Measurements from ENCODE around the gene STX17. TPM values are rescaled to one million over a fixed set of nuclear protein-coding genes. Genes with fewer than 3 reads are reported as not detected.

STX17 gene
- total RNA-seq, 1 donor from 2014 or later: 20.1 TPM

- DNase-seq (no peak), ATAC-seq (ENCODE audit: poor library complexity) (no peak)
- intact Hi-C loops (cut with DNase I): loop anchor here (10.0 kb wide), 1 partner anchor 71 kb away; the partner anchor contains the start of gene NR4A3
These were observed 10.9 kb upstream of the STX17 start for GRCh38 chr9:99895510-99895909.

GRCh38 chr9:99896119-99896518 is 10.3 kb upstream of the STX17 start:
- intact Hi-C loops (cut with DNase I): loop anchor here (10.0 kb wide), 1 partner anchor 71 kb away; the partner anchor contains the start of gene NR4A3
- DNase-seq (no peak), ATAC-seq (ENCODE audit: poor library complexity) (no peak)

GRCh38 chr9:99903393-99903792 is 3.1 kb upstream of the STX17 start:
- DNase-seq (no peak), ATAC-seq (ENCODE audit: poor library complexity) (no peak)
- intact Hi-C loops (cut with DNase I): no loop called here

GRCh38 chr9:99905833-99906402 is 536 bp upstream of the STX17 start:
- intact Hi-C loops (cut with DNase I): no loop called here
- ATAC-seq (ENCODE audit: poor library complexity): no peak
- no peak for DNase-seq

GRCh38 chr9:99907208-99907532 is 716 bp downstream of the STX17 start:
- ATAC-seq (ENCODE audit: poor library complexity) (no peak), DNase-seq (no peak)
- intact Hi-C loops (cut with DNase I): no loop called here

- ATAC-seq (ENCODE audit: poor library complexity) (no peak), DNase-seq (no peak)
- intact Hi-C loops (cut with DNase I): no loop called here
These were observed 5.1 kb downstream of the STX17 start for GRCh38 chr9:99911600-99911999.

GRCh38 chr9:99916650-99917049 is 10.2 kb downstream of the STX17 start:
- DNase-seq (no peak), ATAC-seq (ENCODE audit: poor library complexity) (no peak)
- intact Hi-C loops (cut with DNase I): no loop called here

- DNase-seq: no peak
- intact Hi-C loops (cut with DNase I): no loop called here
- no peak for ATAC-seq (ENCODE audit: poor library complexity)
These were observed 11.7 kb downstream of the STX17 start for GRCh38 chr9:99918134-99918533.

GRCh38 chr9:99919930-99920329 is 13.5 kb downstream of the STX17 start:
- ATAC-seq (ENCODE audit: poor library complexity): no peak
- intact Hi-C loops (cut with DNase I): no loop called here

GRCh38 chr9:99921875-99922710 is 15.6 kb downstream of the STX17 start:
- intact Hi-C loops (cut with DNase I): no loop called here
- DNase-seq: no peak
- ATAC-seq (ENCODE audit: poor library complexity): no peak

More at GRCh38 chr9:99919930-99920329, 13.5 kb downstream of the STX17 start:
- no peak for DNase-seq

GRCh38 chr9:99922711-99923030 is 16.2 kb downstream of the STX17 start:
- intact Hi-C loops (cut with DNase I): no loop called here
- ATAC-seq (ENCODE audit: poor library complexity) (no peak), DNase-seq (no peak)

- intact Hi-C loops (cut with DNase I): no loop called here
- DNase-seq (no peak), ATAC-seq (ENCODE audit: poor library complexity) (no peak)
These were observed 19.1 kb downstream of the STX17 start for GRCh38 chr9:99925541-99925940.

- intact Hi-C loops (cut with DNase I): no loop called here
- ATAC-seq (ENCODE audit: poor library complexity): no peak
- no peak for DNase-seq
These were observed 23.2 kb downstream of the STX17 start for GRCh38 chr9:99929652-99930051.

- ATAC-seq (ENCODE audit: poor library complexity) (no peak), DNase-seq (no peak)
- intact Hi-C loops (cut with DNase I): no loop called here
These were observed 24.8 kb downstream of the STX17 start for GRCh38 chr9:99931155-99931840.

- no peak for DNase-seq
These were observed 30.6 kb downstream of the STX17 start for GRCh38 chr9:99936947-99937587.

GRCh38 chr9:99947395-99947794 is 40.9 kb downstream of the STX17 start:
- no peak for DNase-seq
- intact Hi-C loops (cut with DNase I): no loop called here
- ATAC-seq (ENCODE audit: poor library complexity): no peak

More at GRCh38 chr9:99936947-99937587, 30.6 kb downstream of the STX17 start:
- ATAC-seq (ENCODE audit: poor library complexity): no peak
- intact Hi-C loops (cut with DNase I): no loop called here

- ATAC-seq (ENCODE audit: poor library complexity): no peak
- no peak for DNase-seq
- intact Hi-C loops (cut with DNase I): no loop called here
These were observed 42.0 kb downstream of the STX17 start for GRCh38 chr9:99948482-99948881.

GRCh38 chr9:99948896-99949295 is 42.4 kb downstream of the STX17 start:
- intact Hi-C loops (cut with DNase I): no loop called here

GRCh38 chr9:99953861-99954507 is 47.5 kb downstream of the STX17 start:
- intact Hi-C loops (cut with DNase I): no loop called here
- no peak for ATAC-seq (ENCODE audit: poor library complexity)
- no peak for DNase-seq

More at GRCh38 chr9:99948896-99949295, 42.4 kb downstream of the STX17 start:
- DNase-seq: no peak
- no peak for ATAC-seq (ENCODE audit: poor library complexity)
